Activated CD8-positive, alpha-beta memory T cell treated with anti-CD3 and anti-CD28 coated beads, Interleukin-2, amount 50 U/mL, for 48 hours (primary cell): ENCODE data around the gene SLC25A17.
"Not testable (repeated sequence)": the region's sequence is repeated elsewhere in the genome, so short reads cannot be mapped to it uniquely, and the experiment has no call there.

Experiments used
- DNase-seq: peaks from one replicate; pipeline ENCODE4 v3.0.0-alpha.2; 2020

SLC25A17 gene

GRCh38 chr22:40818747-40819598 lies at the start of gene SLC25A17:
Gene SLC25A17, minus strand, starts transcription at chr22:40819346. Its CDS starts 98 bp downstream, at chr22:40819248.
- DNase-seq: peak; percentile 90

- DNase-seq: not testable (repeated sequence)
These were observed 49.2 kb upstream of the SLC25A17 start for GRCh38 chr22:40868379-40868778.

GRCh38 chr22:40867109-40867508 lies 48.0 kb upstream of the SLC25A17 start:
- DNase-seq: no peak

- no peak for DNase-seq
These were observed 43.4 kb upstream of the SLC25A17 start for GRCh38 chr22:40862537-40862936.

- DNase-seq: no peak
These were observed 42.9 kb upstream of the SLC25A17 start, which contains the start of gene DNAJB7 for GRCh38 chr22:40862013-40862412. Gene DNAJB7, minus strand, starts transcription at chr22:40862113. Its CDS starts 119 bp downstream, at chr22:40861994.

- no peak for DNase-seq
These were observed 38.2 kb upstream of the SLC25A17 start for GRCh38 chr22:40857309-40857855.

GRCh38 chr22:40856513-40857308 lies 37.6 kb upstream of the SLC25A17 start, which contains the start of the genes ST13 and XPNPEP3:
Gene ST13, minus strand, starts transcription at chr22:40856639. Its CDS starts 99 bp downstream, at chr22:40856540.
Gene XPNPEP3, plus strand, starts transcription at chr22:40857148. Its CDS starts 34 bp downstream, at chr22:40857182.
- peak; percentile 99 for DNase-seq

- no peak for DNase-seq
These were observed 36.9 kb upstream of the SLC25A17 start for GRCh38 chr22:40855979-40856512.

- no peak for DNase-seq
These were observed 36.2 kb upstream of the SLC25A17 start for GRCh38 chr22:40855071-40855978.

- DNase-seq: no peak
These were observed 34.8 kb upstream of the SLC25A17 start for GRCh38 chr22:40853961-40854360.

GRCh38 chr22:40853333-40853732 lies 34.2 kb upstream of the SLC25A17 start:
- no peak for DNase-seq

GRCh38 chr22:40845816-40846215 lies 26.7 kb upstream of the SLC25A17 start:
- DNase-seq: not testable (repeated sequence)

- no peak for DNase-seq
These were observed 25.8 kb upstream of the SLC25A17 start for GRCh38 chr22:40844951-40845350.

- DNase-seq: no peak
These were observed 19.3 kb upstream of the SLC25A17 start for GRCh38 chr22:40838486-40838885.

- no peak for DNase-seq
These were observed 15.5 kb upstream of the SLC25A17 start for GRCh38 chr22:40834619-40835018.

- DNase-seq: no peak
These were observed 10.0 kb upstream of the SLC25A17 start for GRCh38 chr22:40829131-40829530.

- no peak for DNase-seq
These were observed 8.0 kb upstream of the SLC25A17 start for GRCh38 chr22:40826984-40827741.

- DNase-seq: not testable (repeated sequence)
These were observed 7.1 kb upstream of the SLC25A17 start for GRCh38 chr22:40826292-40826691.

- no peak for DNase-seq
These were observed 4.3 kb upstream of the SLC25A17 start for GRCh38 chr22:40823426-40823825.

- no peak for DNase-seq
These were observed 524 bp upstream of the SLC25A17 start for GRCh38 chr22:40819599-40820140.
